Measurements from ENCODE around the gene DNAJC2. TPM values are rescaled to one million over a fixed set of nuclear protein-coding genes. Genes with fewer than 3 reads are reported as not detected.

Gene DNAJC2
- 14.9 and 21.7 TPM in 2 replicates for total RNA-seq

GRCh38 chr7:103344453-103345149 lies at the start of gene DNAJC2:
TSS of gene DNAJC2 (minus strand) at chr7:103344767. CDS start at chr7:103344622, 145 bp downstream.

GRCh38 chr7:103347507-103348267 lies 3.1 kb upstream of the DNAJC2 start, which contains the start of gene PSMC2:
TSS of gene PSMC2 (plus strand) at chr7:103347643. CDS start at chr7:103347712, 69 bp downstream.

GRCh38 chr7:103296901-103297836 lies 47.4 kb downstream of the DNAJC2 start, which contains the start of gene PMPCB:
TSS of gene PMPCB (plus strand) at chr7:103297435. CDS start at chr7:103297460, 25 bp downstream.

Other genes starting within 250 kb of the DNAJC2 start
- 2.4 and 6.0 TPM in 2 replicates for gene NAPEPLD, start 195.7 kb downstream of the DNAJC2 start, total RNA-seq
- gene PMPCB, start 47.3 kb downstream of the DNAJC2 start, total RNA-seq, result 24.2 and 61.2 TPM in 2 replicates
- gene PSMC2, start 2.9 kb upstream of the DNAJC2 start, total RNA-seq, result 89.4 and 121 TPM in 2 replicates
- gene SLC26A5, start 101.4 kb upstream of the DNAJC2 start, total RNA-seq, result not detected in 2 replicates

All from pericardium fibroblast (primary cell).